ENCODE results near the gene MAN1A1.

The MAN1A1 gene

DNA sequence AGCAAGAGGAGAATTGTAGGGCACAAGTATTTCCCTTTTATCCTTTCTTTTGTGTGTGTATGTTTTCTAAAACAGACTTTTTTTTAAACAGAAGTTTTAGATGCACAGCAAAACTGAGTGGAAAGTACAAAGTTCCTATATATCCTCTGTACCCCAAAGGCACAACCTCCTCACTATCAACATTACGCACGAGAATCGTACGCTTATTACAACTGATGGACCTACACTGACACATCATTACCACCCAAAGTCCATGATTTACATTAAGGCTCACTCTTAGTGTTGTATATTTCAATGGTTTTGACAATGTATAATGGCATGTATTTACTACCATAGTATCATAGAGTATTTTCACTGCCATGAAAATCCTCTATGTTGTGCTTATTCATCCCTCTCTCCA, 32.6 kb downstream of the MAN1A1 start:
- Histone ChIP-seq H3K4me3 (ENCODE audit: insufficient read depth, low read length, poor library complexity, severe bottlenecking) (no peak overlapping the region), H3F3A (ENCODE audit: insufficient read depth) (no peaks in the 10 kb centered on the region), H3K27me3 (ENCODE audit: low read length) (no peaks in the 10 kb centered on the region), H4K20me1 (ENCODE audit: low read depth, low read length) (no peaks in the 10 kb centered on the region), H3K4me2 (ENCODE audit: low read depth, low read length, poor library complexity, severe bottlenecking) (no peak overlapping the region), H3K27ac (ENCODE audit: low read depth, low read length) (no peak overlapping the region), H2AFZ (ENCODE audit: low read depth, low read length, severe bottlenecking) (no peak overlapping the region), H3K9me3 (ENCODE audit: insufficient read depth, low read length) (no peaks in the 10 kb centered on the region), H3K9me2 (replicated peaks; ENCODE audit: insufficient read depth, low read length) (no peaks in the 10 kb centered on the region), H3K36me3 (ENCODE audit: low read length) (no peaks in the 10 kb centered on the region), H3K9ac (ENCODE audit: low read length) (no peak overlapping the region), H3K79me2 (ENCODE audit: insufficient read depth, low read length) (no peaks in the 10 kb centered on the region)
- TF ChIP-seq, protein P1, sequence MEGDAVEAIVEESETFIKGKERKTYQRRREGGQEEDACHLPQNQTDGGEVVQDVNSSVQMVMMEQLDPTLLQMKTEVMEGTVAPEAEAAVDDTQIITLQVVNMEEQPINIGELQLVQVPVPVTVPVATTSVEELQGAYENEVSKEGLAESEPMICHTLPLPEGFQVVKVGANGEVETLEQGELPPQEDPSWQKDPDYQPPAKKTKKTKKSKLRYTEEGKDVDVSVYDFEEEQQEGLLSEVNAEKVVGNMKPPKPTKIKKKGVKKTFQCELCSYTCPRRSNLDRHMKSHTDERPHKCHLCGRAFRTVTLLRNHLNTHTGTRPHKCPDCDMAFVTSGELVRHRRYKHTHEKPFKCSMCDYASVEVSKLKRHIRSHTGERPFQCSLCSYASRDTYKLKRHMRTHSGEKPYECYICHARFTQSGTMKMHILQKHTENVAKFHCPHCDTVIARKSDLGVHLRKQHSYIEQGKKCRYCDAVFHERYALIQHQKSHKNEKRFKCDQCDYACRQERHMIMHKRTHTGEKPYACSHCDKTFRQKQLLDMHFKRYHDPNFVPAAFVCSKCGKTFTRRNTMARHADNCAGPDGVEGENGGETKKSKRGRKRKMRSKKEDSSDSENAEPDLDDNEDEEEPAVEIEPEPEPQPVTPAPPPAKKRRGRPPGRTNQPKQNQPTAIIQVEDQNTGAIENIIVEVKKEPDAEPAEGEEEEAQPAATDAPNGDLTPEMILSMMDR (IDR thresholded peaks at IDR 0.05; ENCODE audit: insufficient read depth, low read length, poor library complexity, severe bottlenecking): no peak
- no peak for TF ChIP-seq EZH2phosphoT487 (conservative IDR thresholded peaks at IDR 0.05; ENCODE audit: low read length)

DNA sequence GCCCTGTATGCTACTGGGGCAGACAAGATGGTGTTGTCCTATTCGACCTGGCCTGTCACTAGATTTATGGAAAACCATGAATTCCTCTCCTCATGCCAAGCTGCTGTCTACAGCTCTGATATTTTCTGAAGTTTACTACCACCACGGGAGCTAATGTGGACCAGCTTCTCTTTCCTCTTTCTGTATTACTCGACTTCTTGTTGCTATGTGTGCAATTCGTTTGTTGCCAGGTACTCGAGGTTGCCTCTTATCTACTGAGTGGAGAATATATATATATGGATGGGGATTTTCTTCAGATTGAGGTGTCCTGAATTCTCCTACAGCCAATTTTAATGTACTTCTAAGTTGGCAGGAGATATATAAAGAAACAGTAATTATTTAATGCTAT, 34.7 kb downstream of the MAN1A1 start:
- Histone ChIP-seq H3K27me3 (ENCODE audit: low read length) (no peaks in the 10 kb centered on the region), H3F3A (ENCODE audit: insufficient read depth) (no peaks in the 10 kb centered on the region), H3K36me3 (ENCODE audit: low read length) (no peaks in the 10 kb centered on the region), H3K9me2 (replicated peaks; ENCODE audit: insufficient read depth, low read length) (no peaks in the 10 kb centered on the region), H3K79me2 (ENCODE audit: insufficient read depth, low read length) (no peaks in the 10 kb centered on the region), H3K9ac (ENCODE audit: low read length) (no peak overlapping the region), H3K4me3 (ENCODE audit: insufficient read depth, low read length, poor library complexity, severe bottlenecking) (no peak overlapping the region), H4K20me1 (ENCODE audit: low read depth, low read length) (no peaks in the 10 kb centered on the region), H3K4me2 (ENCODE audit: low read depth, low read length, poor library complexity, severe bottlenecking) (no peak overlapping the region), H2AFZ (ENCODE audit: low read depth, low read length, severe bottlenecking) (no peak overlapping the region), H3K27ac (ENCODE audit: low read depth, low read length) (no peak overlapping the region), H3K9me3 (ENCODE audit: insufficient read depth, low read length) (no peaks in the 10 kb centered on the region)
- TF ChIP-seq, protein P1 (IDR thresholded peaks at IDR 0.05; ENCODE audit: insufficient read depth, low read length, poor library complexity, severe bottlenecking): no peak
- TF ChIP-seq EZH2phosphoT487 (conservative IDR thresholded peaks at IDR 0.05; ENCODE audit: low read length): no peak

GRCh38 chr6:119313937-119314884, 35.4 kb downstream of the MAN1A1 start:
- Histone ChIP-seq H3K9me3 (ENCODE audit: insufficient read depth, low read length) (no peaks in the 10 kb centered on the region), H3K36me3 (ENCODE audit: low read length) (no peaks in the 10 kb centered on the region), H3K9me2 (replicated peaks; ENCODE audit: insufficient read depth, low read length) (no peaks in the 10 kb centered on the region), H3K79me2 (ENCODE audit: insufficient read depth, low read length) (no peaks in the 10 kb centered on the region), H3F3A (ENCODE audit: insufficient read depth) (no peaks in the 10 kb centered on the region), H2AFZ (ENCODE audit: low read depth, low read length, severe bottlenecking) (no peak overlapping the region), H3K9ac (ENCODE audit: low read length) (no peak overlapping the region), H3K27me3 (ENCODE audit: low read length) (no peaks in the 10 kb centered on the region), H4K20me1 (ENCODE audit: low read depth, low read length) (no peaks in the 10 kb centered on the region), H3K4me2 (ENCODE audit: low read depth, low read length, poor library complexity, severe bottlenecking) (no peak overlapping the region), H3K4me3 (ENCODE audit: insufficient read depth, low read length, poor library complexity, severe bottlenecking) (no peak overlapping the region), H3K27ac (ENCODE audit: low read depth, low read length) (no peak overlapping the region)
- TF ChIP-seq EZH2phosphoT487 (conservative IDR thresholded peaks at IDR 0.05; ENCODE audit: low read length): no peak
- TF ChIP-seq, protein P1 (IDR thresholded peaks at IDR 0.05; ENCODE audit: insufficient read depth, low read length, poor library complexity, severe bottlenecking): no peak

All from SU-DHL-6 (cell line).